H1 (cell line): ENCODE results near the gene SLC15A3. TPM values are rescaled to one million over a fixed set of nuclear protein-coding genes. Genes with fewer than 3 reads are reported as not detected.

Source experiments
- CTCF ChIA-PET: fragments of 300-600 bp; sonication (Branson Sonifier 250); formaldehyde crosslinking; loops from one replicate; lab custom pipeline; 2021; ENCODE audit not compliant: partially characterized antibody; lab: Charles Lee
- POLR2A ChIA-PET: fragments of 300-600 bp; sonication (Branson Sonifier 250); formaldehyde crosslinking; loops from one replicate; lab custom pipeline; 2021; ENCODE audit warnings: inconsistent platforms; ENCODE audit not compliant: partially characterized antibody; lab: Charles Lee
- DNase-seq, 2 experiments: peaks; one replicate each; pipeline versions ENCODE4 v3.0.0 to v3.0.0-alpha.2; 2010 to 2022; ENCODE audit warnings: low spot score in 2 of 2, low read depth in 1 of 2, mixed read lengths in 1 of 2
- FAIRE-seq: peaks from 2 replicates; lab custom pipeline; 2011; peaks lifted over from hg19 to GRCh38; lab: Jason Lieb, UNC
- H2AFZ ChIP-seq: 2 replicates; pipeline ENCODE4 v1.8.1; 2012; ENCODE audit warnings: low read length, inconsistent platforms
- H2AK5ac ChIP-seq: 2 replicates; pipeline ENCODE4 v1.6.1; 2013; ENCODE audit warnings: low read depth, low read length
- H2BK120ac ChIP-seq: replicated peaks from 2 replicates; pipeline ENCODE3; 2013; ENCODE audit warnings: low read depth, low read length, inconsistent platforms
- H2BK12ac ChIP-seq: 2 replicates; pipeline ENCODE4 v1.6.1; 2013; ENCODE audit warnings: low read depth, low read length
- H2BK15ac ChIP-seq: 2 replicates; pipeline ENCODE4 v1.6.1; 2013; ENCODE audit warnings: low read length
- H2BK20ac ChIP-seq: 2 replicates; pipeline ENCODE4 v1.6.1; 2013; ENCODE audit warnings: low read length
- H2BK5ac ChIP-seq: 2 replicates; pipeline ENCODE4 v1.6.1; 2013; ENCODE audit warnings: low read depth, low read length
- H3K14ac ChIP-seq: 2 replicates; pipeline ENCODE4 v1.6.1; 2013; ENCODE audit warnings: inconsistent platforms; ENCODE audit not compliant: insufficient read length
- H3K18ac ChIP-seq: 2 replicates; pipeline ENCODE4 v1.6.1; 2013; ENCODE audit warnings: low read length; ENCODE audit errors: extremely low read depth
- H3K23ac ChIP-seq: 2 replicates; pipeline ENCODE4 v1.6.1; 2013; ENCODE audit warnings: inconsistent platforms; ENCODE audit not compliant: insufficient read length
- H3K23me2 ChIP-seq: 2 replicates; pipeline ENCODE4 v1.6.1; 2013; ENCODE audit warnings: low read depth, low read length
- H3K27ac ChIP-seq: 2 replicates; pipeline ENCODE4 v1.6.1; 2011; ENCODE audit warnings: low read depth, low read length, inconsistent platforms
- H3K27me3 ChIP-seq, 4 experiments: replicated peaks in 1 of 4; 1 replicate in 1 of 4; 2 replicates in 3 of 4; pipeline versions ENCODE4 v1.6.1 to v1.8.1; 2011 to 2013; ENCODE audit warnings: low read length in 3 of 4, mild to moderate bottlenecking in 3 of 4, inconsistent platforms in 2 of 4, mixed read lengths in 2 of 4, moderate library complexity in 1 of 4; ENCODE audit not compliant: control insufficient read depth in 3 of 4, insufficient read depth in 3 of 4; ENCODE audit errors: extremely low read depth in 1 of 4
- H3K36me3 ChIP-seq, 4 experiments: 2 replicates each; pipeline versions ENCODE4 v1.6.1 to v1.8.1; 2011 to 2013; ENCODE audit warnings: mild to moderate bottlenecking in 4 of 4, low read length in 3 of 4, moderate library complexity in 2 of 4, control low read depth in 1 of 4, inconsistent platforms in 1 of 4; ENCODE audit not compliant: insufficient read depth in 4 of 4, control insufficient read depth in 2 of 4
- H3K4ac ChIP-seq: replicated peaks from 2 replicates; pipeline ENCODE3; 2013; ENCODE audit warnings: low read length, low read depth, mixed read lengths, inconsistent platforms; ENCODE audit not compliant: insufficient read length
- H3K4me1 ChIP-seq, 4 experiments: replicated peaks in 1 of 4; 1 replicate in 1 of 4; 2 replicates in 3 of 4; pipeline versions ENCODE4 v1.6.1 to v1.8.1; 2011 to 2013; ENCODE audit warnings: low read length in 3 of 4, inconsistent platforms in 2 of 4, mixed read lengths in 1 of 4; ENCODE audit not compliant: insufficient read depth in 4 of 4, control insufficient read depth in 3 of 4
- H3K4me2 ChIP-seq, 2 experiments: 2 replicates each; pipeline versions ENCODE4 v1.6.1 to v1.8.1; 2011 to 2013; ENCODE audit warnings: low read depth in 2 of 2, low read length in 2 of 2, control low read depth in 1 of 2, inconsistent platforms in 1 of 2, mild to moderate bottlenecking in 1 of 2; ENCODE audit not compliant: insufficient read depth in 1 of 2
- H3K4me3 ChIP-seq, 4 experiments: fragments of 200-600, 300-600 bp in 1 of 4; sonication (generic), shearing (Covaris generic), sonication (Bioruptor Twin) in 1 of 4; 2 replicates each; pipeline versions ENCODE4 v1.5.1 to v1.8.1; 2011 to 2016; ENCODE audit warnings: low read length in 4 of 4, low read depth in 3 of 4, control low read depth in 2 of 4, inconsistent platforms in 2 of 4, mild to moderate bottlenecking in 2 of 4, mixed read lengths in 1 of 4, moderate library complexity in 1 of 4; ENCODE audit not compliant: insufficient read depth in 2 of 4; ENCODE audit errors: extremely low read depth in 1 of 4
- H3K56ac ChIP-seq: replicated peaks from 2 replicates; pipeline ENCODE3; 2013; ENCODE audit warnings: low read depth, mild to moderate bottlenecking, mixed read lengths, low read length, inconsistent platforms; ENCODE audit not compliant: insufficient read length
- H3K79me1 ChIP-seq: 2 replicates; pipeline ENCODE4 v1.6.1; 2013; ENCODE audit warnings: low read depth, low read length, control low read depth
- H3K79me2 ChIP-seq, 2 experiments: 2 replicates each; pipeline versions ENCODE4 v1.6.1 to v1.8.1; 2012 to 2013; ENCODE audit warnings: low read length in 2 of 2, mild to moderate bottlenecking in 2 of 2, inconsistent platforms in 1 of 2; ENCODE audit not compliant: insufficient read depth in 2 of 2, control insufficient read depth in 1 of 2
- H3K9ac ChIP-seq, 4 experiments: replicated peaks in 1 of 4; 1 replicate in 1 of 4; 2 replicates in 3 of 4; pipeline versions ENCODE4 v1.6.1 to v1.8.1; 2011 to 2013; ENCODE audit warnings: low read depth in 3 of 4, low read length in 3 of 4, control low read depth in 2 of 4, mild to moderate bottlenecking in 2 of 4, moderate library complexity in 2 of 4, inconsistent platforms in 1 of 4; ENCODE audit errors: extremely low read depth in 1 of 4
- H3K9me3 ChIP-seq, 2 experiments: 2 replicates each; pipeline versions ENCODE4 v1.6.1 to v1.8.1; 2012 to 2013; ENCODE audit warnings: mild to moderate bottlenecking in 2 of 2, moderate library complexity in 2 of 2, control low read depth in 1 of 2, inconsistent platforms in 1 of 2, low read depth in 1 of 2, low read length in 1 of 2, mixed read lengths in 1 of 2; ENCODE audit not compliant: insufficient read depth in 2 of 2
- H4K20me1 ChIP-seq, 2 experiments: replicated peaks in 1 of 2; 2 replicates each; pipeline versions ENCODE3 to v1.8.1; 2011 to 2013; ENCODE audit warnings: inconsistent platforms in 2 of 2, low read length in 2 of 2, mild to moderate bottlenecking in 1 of 2; ENCODE audit not compliant: insufficient read depth in 2 of 2, control insufficient read depth in 1 of 2
- H4K5ac ChIP-seq: 2 replicates; pipeline ENCODE4 v1.6.1; 2013; ENCODE audit warnings: low read length, low read depth, mixed read lengths, inconsistent platforms; ENCODE audit not compliant: insufficient read length
- H4K8ac ChIP-seq: 2 replicates; pipeline ENCODE4 v1.8.0; 2013; ENCODE audit warnings: mild to moderate bottlenecking, moderate library complexity, low read length, inconsistent platforms; ENCODE audit not compliant: insufficient read depth; ENCODE audit errors: extremely low read depth
- H4K91ac ChIP-seq: replicated peaks from 2 replicates; pipeline ENCODE3; 2013; ENCODE audit warnings: low read length, mixed read lengths, inconsistent platforms; ENCODE audit not compliant: insufficient read length
- CHD1 ChIP-seq: IDR thresholded peaks from 2 replicates; pipeline ENCODE4 v1.6.1; 2012; ENCODE audit warnings: low read depth, low read length, improper control_type of control experiment
- EGR1 ChIP-seq: IDR thresholded peaks from 2 replicates; pipeline ENCODE4 v1.6.1; 2011; ENCODE audit warnings: low read depth, low read length, borderline replicate concordance
- EP300 ChIP-seq, 2 experiments: IDR thresholded peaks; 1 replicate in 1 of 2; 2 replicates in 1 of 2; pipeline ENCODE4 v1.6.1; 2011 to 2012; ENCODE audit warnings: low read depth in 2 of 2, low read length in 2 of 2, mild to moderate bottlenecking in 2 of 2, borderline replicate concordance in 1 of 2, inconsistent platforms in 1 of 2, moderate library complexity in 1 of 2
- GTF2F1 ChIP-seq: IDR thresholded peaks from 2 replicates; pipeline ENCODE4 v1.6.1; 2012; ENCODE audit warnings: low read depth, low read length, improper control_type of control experiment, borderline replicate concordance
- KDM5A ChIP-seq: fragments of 200-600 bp; IDR thresholded peaks from 2 replicates; pipeline ENCODE4 v1.7.1; 2012; ENCODE audit warnings: mild to moderate bottlenecking, low read length, inconsistent platforms, mixed read lengths
- POLR2AphosphoS5 ChIP-seq: IDR thresholded peaks from 2 replicates; pipeline ENCODE4 v1.6.1; 2011; ENCODE audit warnings: low read depth, low read length
- POU5F1 ChIP-seq: IDR thresholded peaks from 2 replicates; pipeline ENCODE4 v1.6.1; 2011; ENCODE audit warnings: low read depth, mild to moderate bottlenecking, low read length, moderate library complexity
- RAD21 ChIP-seq, 2 experiments: IDR thresholded peaks in 1 of 2; conservative IDR thresholded peaks in 1 of 2; 2 replicates each; pipeline ENCODE4 v1.6.1; 2011; ENCODE audit warnings: low read depth in 2 of 2, low read length in 2 of 2, improper control_type of control experiment in 1 of 2, inconsistent platforms in 1 of 2, mild to moderate bottlenecking in 1 of 2, moderate library complexity in 1 of 2
- SAP30 ChIP-seq: fragments of 300-600 bp; sonication (generic); IDR thresholded peaks from 2 replicates; pipeline ENCODE4 v1.7.1; 2012; ENCODE audit warnings: low read length, moderate library complexity, mild to moderate bottlenecking, inconsistent platforms; ENCODE audit not compliant: insufficient read depth, insufficient replicate concordance
- SIN3A ChIP-seq, 2 experiments: IDR thresholded peaks in 1 of 2; conservative IDR thresholded peaks in 1 of 2; 2 replicates each; pipeline ENCODE4 v1.6.1; 2011 to 2012; ENCODE audit warnings: low read length in 2 of 2, improper control_type of control experiment in 1 of 2, low read depth in 1 of 2, mild to moderate bottlenecking in 1 of 2
- SP4 ChIP-seq: IDR thresholded peaks from 2 replicates; pipeline ENCODE4 v1.6.1; 2012; ENCODE audit warnings: low read length, inconsistent platforms
- TAF7 ChIP-seq: optimal IDR thresholded peaks from 2 replicates; pipeline ENCODE3; 2011; ENCODE audit warnings: low read depth, mild to moderate bottlenecking, inconsistent platforms, low read length, moderate library complexity, borderline replicate concordance
- TBP ChIP-seq: IDR thresholded peaks from 2 replicates; pipeline ENCODE4 v1.6.1; 2011; ENCODE audit warnings: low read depth, low read length, improper control_type of control experiment
- WGBS, 2 experiments: shearing (Covaris generic) in 1 of 2; methylation state at CpG; one replicate each; pipeline versions ENCODE4 v1.1.6 to v1.1.7; 2013 to 2015; ENCODE audit warnings: low lambda C conversion rate in 2 of 2, mixed read lengths in 2 of 2, inconsistent platforms in 1 of 2, low coverage in 1 of 2, missing lambda C conversion rate in 1 of 2; ENCODE audit not compliant: insufficient replicate concordance in 2 of 2, insufficient coverage in 1 of 2, insufficient read length in 1 of 2; ENCODE audit errors: extremely low coverage in 1 of 2, missing lambda C conversion rate in 1 of 2; 5-methylcytosine and 5-hydroxymethylcytosine counted together
- polyA plus RNA-seq, 7 experiments: library from polyadenylated mRNA; depleted of rRNA in 3 of 7; stranded (reverse) in 5 of 7; unstranded in 2 of 7; fragments of >200 nt in 5 of 7; fragments of 200-250 nt in 2 of 7; gene quantifications; 1 replicate in 5 of 7; 2 replicates in 1 of 7; 4 replicates in 1 of 7; pipeline versions ENCODE4 v1.2.1 to v1.2.3, GENCODE V29; 2011 to 2013; ENCODE audit warnings: missing spikeins in 2 of 7, mixed read lengths in 2 of 7
- total RNA-seq: library from RNA; stranded (reverse); fragmentation: NEBNext Ultra II Directional; extraction: Animal tissue kit (Norgen Biotek cat#: 25700); gene quantifications from 2 replicates; pipeline ENCODE4 v1.2.1, GENCODE V29; 2021

Gene SLC15A3
- total and polyA plus RNA-seq, 2 of the 8 experiments (the other 6 are each of a cell fraction or from before 2014, with no cell fraction given) = 25.8 to 31.0 TPM

DNA sequence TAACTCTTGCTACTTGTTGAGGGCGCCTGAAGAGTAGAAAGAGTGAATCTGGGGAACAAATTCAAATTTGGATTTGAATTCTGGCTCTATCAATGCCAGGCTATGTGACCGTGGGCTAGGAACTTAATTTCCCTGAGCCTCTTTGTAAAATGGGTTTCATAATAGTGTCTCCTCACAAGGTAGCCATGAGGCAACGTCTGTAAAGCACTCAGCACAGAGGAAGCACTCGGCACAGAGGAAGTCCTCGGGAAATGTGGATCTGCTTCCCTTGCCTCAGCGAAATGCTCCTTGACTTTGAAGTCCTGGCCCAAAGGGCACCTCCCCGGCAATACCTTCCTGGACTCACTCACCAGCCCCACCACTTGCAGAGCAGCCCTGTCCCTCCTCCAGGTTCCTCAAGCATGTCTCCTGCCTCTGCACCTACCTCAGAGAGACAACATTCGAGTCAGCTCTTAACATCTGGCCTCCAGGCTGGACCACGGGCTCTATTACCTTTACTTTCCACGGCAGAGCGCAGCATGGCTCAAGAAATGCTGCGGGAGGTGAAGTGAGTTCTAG, 37.2 kb upstream of the SLC15A3 start:
- no peak overlapping the region for H3K23ac ChIP-seq
- H2AK5ac ChIP-seq = no peak overlapping the region
- H3K9me3 ChIP-seq = no peaks in the 10 kb centered on the region
- no peak overlapping the region for H2BK120ac ChIP-seq
- H2BK12ac ChIP-seq = no peak overlapping the region
- H2BK15ac ChIP-seq = no peak overlapping the region
- no peak overlapping the region for H3K18ac ChIP-seq
- 89% methylated on average over 12 of the region's 12 CpGs; no CpG with 5 or more reads in 1 of the 2 experiments for WGBS, 2 experiments
- H3K23me2 ChIP-seq = peaks cover 2% of the 10 kb centered on the region; the same call in 1 of the 2 replicates
- no peaks in the 10 kb centered on the region for H3K4me1 ChIP-seq
- no peak overlapping the region for H4K8ac ChIP-seq
- H3K4me3 ChIP-seq = no peak overlapping the region
- DNase-seq (no peak), FAIRE-seq (no peak)
- no peak overlapping the region for H4K91ac ChIP-seq
- ChIA-PET POLR2A (no interaction called here), CTCF (interaction anchor here (1.5 kb wide), 2 partner anchors 9 kb away, joined by 3 read pairs; no protein-coding TSS in a partner anchor)
- no peak overlapping the region for H3K4ac ChIP-seq
- H3K79me2 ChIP-seq = no peaks in the 10 kb centered on the region
- no peak overlapping the region for H3K14ac ChIP-seq
- H2BK5ac ChIP-seq = no peak overlapping the region
- H3K79me1 ChIP-seq = no peaks in the 10 kb centered on the region
- H2AFZ ChIP-seq = 0 out of 2 replicates have a peak overlapping the region, but pooled peaks have one; percentile 53
- H3K9ac ChIP-seq = no peak overlapping the region
- H3K27ac ChIP-seq = no peak overlapping the region
- peaks cover 0 to 3% (median 0%) of the 10 kb centered on the region in 4 experiments; a peak in 2 of 7 replicates for H3K27me3 ChIP-seq
- H3K4me2 ChIP-seq = no peak overlapping the region
- H3K36me3 ChIP-seq = no peaks in the 10 kb centered on the region
- peaks cover 0 to 3% of the 10 kb centered on the region in 2 experiments for H4K20me1 ChIP-seq
- no peak overlapping the region for H3K56ac ChIP-seq
- H4K5ac ChIP-seq = no peak overlapping the region
- H2BK20ac ChIP-seq = no peak overlapping the region
- TF ChIP-seq TBP = no peak
- no peak for TF ChIP-seq POLR2AphosphoS5
- TF ChIP-seq EP300 (IDR thresholded peaks at IDR 0.05; ENCODE audit: borderline replicate concordance in 1 of 2, low read depth in 2 of 2, low read length in 2 of 2) = no peak
- TF ChIP-seq KDM5A = no peak
- TF ChIP-seq GTF2F1 = no peak
- no peak for TF ChIP-seq SIN3A (conservative IDR thresholded peaks at IDR 0.05 in 1 of 2, IDR thresholded peaks at IDR 0.05 in 1 of 2; ENCODE audit: low read depth in 1 of 2, low read length in 2 of 2)
- TF ChIP-seq TAF7 = no peak
- no peak for TF ChIP-seq SP4
- no peak for TF ChIP-seq EGR1
- TF ChIP-seq POU5F1 = no peak
- TF ChIP-seq CHD1 = no peak
- no peak for TF ChIP-seq RAD21 (IDR thresholded peaks at IDR 0.05 in 1 of 2, conservative IDR thresholded peaks at IDR 0.05 in 1 of 2; ENCODE audit: low read depth in 2 of 2, low read length in 2 of 2)
- no peak for TF ChIP-seq SAP30
